Dendritic cell treated with granulocyte-macrophage colony-stimulating factor and Interleukin-4, amounts not matched to agents 40 ng/mL and 50 ng/mL, for 4 days (primary cell): ENCODE measurements around the gene OR6S1.
"Not testable (repeated sequence)": the region's sequence is repeated elsewhere in the genome, so short reads cannot be mapped to it uniquely, and the experiment has no call there.

ENCODE experiments used
- H3K27ac Mint-ChIP-seq: one replicate; pipeline ENCODE4 v1.8.0; 2022; ENCODE audit warnings: mild to moderate bottlenecking, mixed read lengths
- H3K27me3 Mint-ChIP-seq: one replicate; pipeline ENCODE4 v1.8.0; 2022; ENCODE audit warnings: mild to moderate bottlenecking, mixed read lengths
- H3K36me3 Mint-ChIP-seq: one replicate; pipeline ENCODE4 v1.8.0; 2022; ENCODE audit warnings: low read depth, mixed read lengths
- H3K4me1 Mint-ChIP-seq: one replicate; pipeline ENCODE4 v1.8.0; 2022; ENCODE audit warnings: low read depth, mixed read lengths
- H3K4me3 Mint-ChIP-seq: one replicate; pipeline ENCODE4 v1.8.0; 2022; ENCODE audit warnings: mild to moderate bottlenecking, moderate library complexity, mixed read lengths
- H3K9me3 Mint-ChIP-seq: one replicate; pipeline ENCODE4 v1.8.0; 2022; ENCODE audit warnings: mixed read lengths
- intact Hi-C: fragments of 100-400 bp; cut with micrococcal nuclease; formaldehyde crosslinking; loops from one replicate; pipeline ENCODE4 v1.15.0; 2022

Gene OR6S1

DNA sequence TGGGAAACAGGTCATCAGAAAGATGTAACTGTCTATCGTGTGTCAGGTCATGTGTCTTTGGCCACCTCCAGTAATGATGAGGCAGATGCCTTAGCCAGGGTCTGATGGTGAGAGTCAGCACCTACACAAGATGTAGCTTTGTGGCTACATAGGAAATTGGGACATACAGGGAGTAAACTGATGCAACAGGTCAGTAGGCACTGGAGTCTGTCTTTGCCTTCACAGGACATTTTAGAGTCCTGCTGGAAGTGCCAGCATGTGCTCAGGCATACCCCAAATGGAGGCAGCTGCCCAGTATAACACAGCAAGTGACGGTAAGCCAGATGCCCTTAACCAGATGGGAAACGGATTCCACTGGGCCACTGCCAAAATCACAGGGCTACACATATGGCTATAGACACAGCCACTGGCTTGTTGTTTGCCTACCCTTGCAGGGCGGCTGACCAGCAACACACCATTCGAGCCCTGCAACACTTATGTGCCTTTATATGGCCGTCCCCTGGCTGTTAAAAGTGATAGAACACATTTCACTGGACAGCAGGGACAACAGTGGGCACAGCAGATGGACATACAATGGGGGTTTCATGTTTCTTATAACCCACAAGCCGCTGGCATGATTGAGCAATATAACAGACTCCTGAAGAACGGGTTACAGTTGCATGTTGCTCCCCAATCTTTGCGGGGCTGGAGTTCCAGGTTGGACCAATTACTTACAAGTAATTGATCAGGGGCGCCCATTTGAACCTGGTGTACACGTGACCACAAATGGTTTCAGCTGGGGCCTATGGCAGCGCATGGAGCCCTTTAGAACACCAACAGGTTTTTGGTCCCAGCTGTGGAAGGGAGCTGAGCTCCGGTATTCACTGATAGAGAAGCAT is 37.4 kb downstream of the OR6S1 start:
- H3K27ac Mint-ChIP-seq = no peak overlapping the region
- no peaks in the 10 kb centered on the region for H3K27me3 Mint-ChIP-seq
- intact Hi-C loops = no loop called here
- H3K4me3 Mint-ChIP-seq = no peak overlapping the region
- peaks cover 8% of the 10 kb centered on the region for H3K4me1 Mint-ChIP-seq
- no peaks in the 10 kb centered on the region for H3K9me3 Mint-ChIP-seq
- no peaks in the 10 kb centered on the region for H3K36me3 Mint-ChIP-seq

- no peak overlapping the region for H3K4me3 Mint-ChIP-seq
- intact Hi-C loops = no loop called here
- H3K27ac Mint-ChIP-seq = no peak overlapping the region
- no peaks in the 10 kb centered on the region for H3K27me3 Mint-ChIP-seq
- peaks cover 8% of the 10 kb centered on the region for H3K4me1 Mint-ChIP-seq
- no peaks in the 10 kb centered on the region for H3K9me3 Mint-ChIP-seq
- H3K36me3 Mint-ChIP-seq = no peaks in the 10 kb centered on the region
Observed at GRCh38 chr14:20602583-20602982, 38.9 kb downstream of the OR6S1 start.

DNA sequence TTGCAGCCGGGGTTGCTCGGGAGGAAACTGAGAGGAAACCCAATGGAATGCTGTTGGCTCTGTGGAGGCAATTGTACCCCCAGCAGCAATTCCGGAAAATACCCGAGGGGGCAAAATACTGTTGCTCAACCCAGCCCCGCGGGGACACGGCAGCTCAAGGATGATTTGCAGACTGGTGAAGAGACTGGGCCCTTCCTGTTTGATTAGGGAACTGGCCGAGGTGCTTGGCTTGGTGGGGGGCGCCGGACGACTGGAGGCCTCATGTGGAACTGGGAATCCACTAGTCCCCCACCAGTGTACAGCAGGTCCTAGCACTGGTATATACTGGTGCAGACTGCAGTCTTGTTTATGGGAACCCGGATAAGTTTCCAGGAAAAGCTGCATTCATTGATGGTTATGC is 40.0 kb downstream of the OR6S1 start:
- intact Hi-C loops = no loop called here

GRCh38 chr14:20597108-20597507 is 44.4 kb downstream of the OR6S1 start:
- Mint-ChIP-seq H3K27ac (no peak overlapping the region), H3K36me3 (no peaks in the 10 kb centered on the region)
- intact Hi-C loops = no loop called here

More for the DNA sequence above, 40.0 kb downstream of the OR6S1 start:
- Mint-ChIP-seq H3K36me3 (no peaks in the 10 kb centered on the region), H3K9me3 (no peaks in the 10 kb centered on the region), H3K4me3 (no peak overlapping the region), H3K4me1 (peaks cover 8% of the 10 kb centered on the region), H3K27me3 (no peaks in the 10 kb centered on the region), H3K27ac (no peak overlapping the region)

GRCh38 chr14:20595726-20596125 is 45.8 kb downstream of the OR6S1 start:
- H3K4me1 Mint-ChIP-seq, H3K36me3 Mint-ChIP-seq, H3K4me3 Mint-ChIP-seq, intact Hi-C loops, H3K9me3 Mint-ChIP-seq, H3K27ac Mint-ChIP-seq, H3K27me3 Mint-ChIP-seq: not testable (repeated sequence)

More at GRCh38 chr14:20597108-20597507, 44.4 kb downstream of the OR6S1 start:
- H3K27me3 Mint-ChIP-seq = no peaks in the 10 kb centered on the region
- H3K4me1 Mint-ChIP-seq = peaks cover 8% of the 10 kb centered on the region
- no peak overlapping the region for H3K4me3 Mint-ChIP-seq
- H3K9me3 Mint-ChIP-seq = no peaks in the 10 kb centered on the region

GRCh38 chr14:20592574-20592973 is 48.9 kb downstream of the OR6S1 start:
- no peak overlapping the region for H3K27ac Mint-ChIP-seq
- H3K36me3 Mint-ChIP-seq = no peaks in the 10 kb centered on the region
- intact Hi-C loops = no loop called here
- H3K27me3 Mint-ChIP-seq = peaks cover 2% of the 10 kb centered on the region
- no peak overlapping the region for H3K4me3 Mint-ChIP-seq
- H3K4me1 Mint-ChIP-seq = no peaks in the 10 kb centered on the region
- H3K9me3 Mint-ChIP-seq = no peaks in the 10 kb centered on the region

DNA sequence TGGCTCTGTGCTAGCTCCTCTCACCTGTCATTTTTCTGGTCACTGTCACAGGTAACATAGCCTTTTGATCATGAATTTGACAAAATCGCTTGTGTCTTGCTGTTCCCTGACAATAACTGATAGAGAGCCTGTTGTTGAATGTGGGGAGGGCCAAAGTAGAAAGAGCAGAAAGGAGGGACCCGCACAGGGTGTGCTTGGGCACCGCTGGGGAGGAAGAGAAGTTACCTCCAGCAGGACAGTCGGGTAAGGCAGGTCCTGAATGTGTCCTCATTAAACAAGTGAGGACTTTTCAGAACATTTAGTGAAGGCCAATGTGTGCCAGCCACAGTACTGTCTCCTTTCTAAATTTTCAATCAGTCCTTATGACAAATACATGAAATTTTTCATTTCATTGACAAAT is 50.3 kb downstream of the OR6S1 start, which contains the start of gene RNASE12:
Gene RNASE12 (minus strand): TSS at position 142 of the 400 bp plus-strand sequence. CDS start 653 bp downstream, outside the sequence.
- peaks cover 3% of the 10 kb centered on the region for H3K9me3 Mint-ChIP-seq
- H3K27ac Mint-ChIP-seq = no peak within 1 kb of the TSS
- no peak within 1 kb of the TSS for H3K4me3 Mint-ChIP-seq
- H3K27me3 Mint-ChIP-seq = peaks cover 2% of the 10 kb centered on the region
- no peaks in the 10 kb centered on the region for H3K4me1 Mint-ChIP-seq
- H3K36me3 Mint-ChIP-seq = no peaks in the 10 kb centered on the region
- intact Hi-C loops = no loop called here
